Hypothalamus (tissue), 51 donors: Measurements from ENCODE around the gene DOCK4.

Experiments
- DNase-seq, 51 donors: peaks; one replicate each; lab custom pipeline; 2025; lab: John Stamatoyannopoulos, UW

Gene DOCK4

GRCh38 chr7:111802194-111802772 lies 403.9 kb downstream of the DOCK4 start:
- no peak for DNase-seq

DNA sequence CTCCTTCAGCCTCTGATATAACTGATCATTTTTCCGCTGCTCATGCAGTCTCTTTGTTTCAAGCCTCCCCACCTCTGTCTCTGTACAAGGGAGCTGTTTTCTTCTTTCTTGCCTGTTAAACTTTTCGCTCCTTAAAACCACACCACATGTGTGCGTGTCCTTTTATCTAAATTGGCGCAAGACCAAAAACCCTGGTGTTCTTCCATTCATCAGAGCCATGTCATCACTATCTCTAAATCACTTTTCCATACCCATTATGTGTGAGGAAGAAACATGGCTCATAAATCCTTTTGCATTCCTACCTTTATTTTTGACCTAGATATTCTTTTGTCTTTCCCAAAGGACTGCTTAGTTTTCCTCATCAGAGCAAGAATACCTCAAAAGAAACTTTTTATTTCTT lies 404.9 kb downstream of the DOCK4 start:
- no peak for DNase-seq

DNA sequence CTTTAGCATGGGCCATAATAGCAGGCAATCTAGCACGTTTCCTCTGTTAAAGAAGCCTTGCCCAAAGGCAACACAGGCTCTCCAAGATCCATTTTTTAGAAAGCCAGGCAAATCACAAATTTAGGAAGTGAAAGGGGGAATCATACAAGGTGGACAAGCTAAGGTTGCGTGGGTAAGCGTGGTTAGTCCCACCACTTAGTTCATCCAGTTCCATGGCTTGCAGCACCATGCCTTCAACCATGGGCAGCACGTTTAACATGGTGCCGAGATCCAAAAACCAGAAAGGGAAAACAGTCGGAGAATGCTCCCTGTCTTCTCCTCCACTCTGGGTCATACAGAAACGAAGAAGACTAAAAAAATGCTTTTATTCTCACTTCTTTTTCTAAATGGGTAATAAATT lies 409.5 kb downstream of the DOCK4 start:
- DNase-seq, result no peak

DNA sequence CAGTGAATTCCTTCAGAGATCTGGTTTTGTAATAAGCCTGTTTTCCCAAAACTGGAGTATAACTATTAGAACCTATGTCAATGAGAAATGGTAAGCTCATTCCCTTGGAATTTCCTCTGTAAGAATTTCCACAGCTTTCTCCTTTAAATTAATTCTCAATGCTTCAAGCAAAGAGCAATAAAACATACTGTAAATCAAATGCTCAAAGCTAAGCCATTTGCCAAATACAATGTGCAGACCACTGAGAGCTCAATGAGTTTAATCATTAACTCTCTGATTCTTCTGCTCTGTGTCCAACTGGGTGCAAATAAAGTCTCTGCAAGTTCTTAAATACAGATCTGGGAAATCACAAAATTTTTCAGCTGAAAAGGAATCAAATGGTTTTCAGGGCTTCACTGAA lies 416.3 kb downstream of the DOCK4 start:
- DNase-seq, result no peak

DNA sequence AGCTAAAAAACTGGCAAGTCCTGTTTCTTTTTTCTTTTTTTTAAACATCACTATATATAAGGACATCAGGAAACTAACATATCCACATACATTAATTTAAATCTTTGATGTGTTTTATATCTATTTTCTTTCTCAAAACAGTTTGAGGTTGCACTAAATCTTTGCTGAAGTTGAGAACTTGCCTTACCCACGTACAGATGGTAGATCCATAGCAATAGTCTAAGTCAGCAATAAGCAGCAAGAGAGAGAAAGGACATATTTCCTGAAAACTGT lies 417.2 kb downstream of the DOCK4 start:
- no peak for DNase-seq

- DNase-seq, result peak in 2 of 51 donors; percentile 6 to 50
Observed at GRCh38 chr7:111788286-111789047, 417.7 kb downstream of the DOCK4 start.

DNA sequence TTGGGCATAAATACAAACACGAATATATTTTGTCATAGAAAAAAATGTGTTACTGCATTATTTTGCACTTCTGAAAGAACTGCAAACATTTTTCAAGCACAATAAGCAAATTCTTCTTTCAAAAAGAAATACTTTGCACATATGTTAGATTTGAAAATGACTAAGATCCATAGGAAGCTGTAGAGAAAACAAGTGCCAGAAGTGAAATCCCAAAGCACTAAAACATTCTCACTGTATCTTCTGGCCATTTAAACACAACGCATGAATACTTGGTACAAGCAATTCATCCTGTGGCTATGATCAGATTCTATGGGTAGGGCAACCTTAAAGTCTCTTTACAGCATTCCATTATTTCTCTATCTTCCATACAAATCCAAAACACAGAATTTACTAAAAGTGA lies 418.5 kb downstream of the DOCK4 start:
- DNase-seq, result no peak

GRCh38 chr7:111787099-111787498 lies 419.1 kb downstream of the DOCK4 start:
- no peak for DNase-seq

- peak in 1 of 51 donors; percentile 48 for DNase-seq
Observed at GRCh38 chr7:111785076-111785475, 421.1 kb downstream of the DOCK4 start.

- no peak for DNase-seq
Observed at GRCh38 chr7:111784296-111784695, 421.9 kb downstream of the DOCK4 start.

- DNase-seq, result peak in 1 of 51 donors; percentile 27
Observed at GRCh38 chr7:111783854-111784253, 422.3 kb downstream of the DOCK4 start.

GRCh38 chr7:111780527-111780926 lies 425.7 kb downstream of the DOCK4 start:
- no peak for DNase-seq

DNA sequence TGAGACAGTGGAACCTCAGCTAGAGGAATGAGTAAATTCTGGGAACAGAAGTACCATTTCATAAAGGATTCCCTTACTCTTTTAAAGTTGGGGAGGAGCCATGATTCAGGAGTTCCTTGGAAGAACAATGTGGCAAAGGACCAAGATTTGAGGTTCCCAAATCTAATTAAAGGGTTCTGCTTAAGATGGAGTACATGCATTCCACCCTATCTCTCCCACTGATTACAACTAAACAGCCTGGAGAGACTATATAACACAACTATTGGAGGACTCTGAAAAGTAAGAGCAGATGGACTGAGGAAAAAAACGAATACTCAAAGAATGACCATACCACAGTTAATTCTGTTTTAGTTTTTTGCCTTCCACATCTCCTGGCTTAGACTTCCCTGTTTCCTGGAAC lies 431.0 kb downstream of the DOCK4 start:
- no peak for DNase-seq

- DNase-seq, result no peak
Observed at GRCh38 chr7:111772716-111773115, 433.5 kb downstream of the DOCK4 start.

DNA sequence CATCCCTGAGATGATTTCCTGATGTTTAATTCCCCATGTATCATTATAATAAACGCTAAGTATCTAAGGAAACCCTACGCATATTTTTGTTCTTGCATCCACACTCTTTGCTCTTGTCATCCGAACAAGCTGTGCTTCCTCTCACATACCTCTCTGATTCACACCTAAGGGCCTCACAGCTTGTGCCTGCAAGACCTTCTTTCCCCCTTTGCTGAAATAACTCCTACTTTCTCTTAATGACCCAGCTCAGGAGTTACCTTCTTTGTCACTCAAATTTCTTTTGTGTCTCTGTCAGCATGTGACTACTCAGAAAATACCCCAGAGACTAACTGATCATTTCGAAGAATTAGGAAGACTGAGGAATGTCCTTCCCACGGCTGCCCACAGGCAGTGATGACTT lies 434.6 kb downstream of the DOCK4 start:
- no peak for DNase-seq

GRCh38 chr7:111770116-111770515 lies 436.1 kb downstream of the DOCK4 start:
- no peak for DNase-seq

- DNase-seq, result no peak
Observed at GRCh38 chr7:111765751-111766643, 440.2 kb downstream of the DOCK4 start.

GRCh38 chr7:111763221-111763801 lies 442.9 kb downstream of the DOCK4 start:
- DNase-seq, result peak in 1 of 51 donors; percentile 24

DNA sequence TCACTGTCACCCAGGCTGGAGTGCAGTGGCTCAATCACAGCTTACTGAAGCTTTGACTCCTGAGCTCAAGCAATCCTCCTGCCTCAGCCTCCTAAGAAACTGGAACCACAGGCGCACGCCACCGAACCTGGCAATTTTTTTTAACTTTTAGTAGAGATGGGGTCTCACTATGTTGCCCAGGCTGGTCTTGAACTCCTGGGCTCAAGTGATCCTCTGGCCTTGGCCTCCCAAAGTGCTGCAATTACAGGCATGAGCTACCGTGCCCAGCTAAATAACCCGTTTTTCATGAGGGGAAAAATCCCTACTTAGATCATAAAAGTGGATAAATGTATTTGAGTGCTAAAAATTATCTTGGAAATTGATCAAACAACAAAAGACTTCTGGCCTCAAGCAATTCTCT lies 443.4 kb downstream of the DOCK4 start:
- DNase-seq, result no peak

- no peak for DNase-seq
Observed at GRCh38 chr7:111762211-111762610, 444.0 kb downstream of the DOCK4 start.

- peak in 3 of 51 donors; percentile 20 to 42 (median 23) for DNase-seq
Observed at GRCh38 chr7:111760043-111760442, 446.2 kb downstream of the DOCK4 start.
